OCI-LY7 (cell line): Measurements from ENCODE around the gene C10orf71. TPM values are rescaled to one million over a fixed set of nuclear protein-coding genes. Genes with fewer than 3 reads are reported as not detected.

ENCODE experiments used
- BruUV-seq: library from RNA; stranded (reverse); fragments of 400-500 nt; replicated peaks from 2 replicates; lab custom pipeline; 2021; lab: Mats Ljungman, UMichigan
- CTCF ChIA-PET: fragments of 300-600 bp; sonication (Branson Sonifier 250); formaldehyde crosslinking; loops from one replicate; lab custom pipeline; 2022; ENCODE audit warnings: antibody characterized with exemption; ENCODE audit not compliant: unreplicated experiment; lab: Charles Lee
- POLR2A ChIA-PET: fragments of 300-600 bp; sonication (Branson Sonifier 250); formaldehyde crosslinking; loops from one replicate; lab custom pipeline; 2022; ENCODE audit warnings: antibody characterized with exemption; lab: Charles Lee
- DNase-seq: peaks from one replicate; pipeline ENCODE4 v3.0.0-alpha.2; 2015; ENCODE audit warnings: low spot score
- H2AFZ ChIP-seq: fragments of 200-600 bp; sonication (generic), shearing (Covaris generic); 2 replicates; pipeline ENCODE4 v1.6.1; 2014; ENCODE audit warnings: mild to moderate bottlenecking, antibody characterized with exemption, low read length, moderate library complexity
- H3K27ac ChIP-seq: fragments of 200-600 bp; sonication (generic); 2 replicates; pipeline ENCODE4 v1.5.1; 2014; ENCODE audit warnings: mixed run types, low read depth, mild to moderate bottlenecking, moderate library complexity, low read length, inconsistent platforms; ENCODE audit not compliant: poor library complexity, severe bottlenecking
- H3K36me3 ChIP-seq: fragments of 200-600 bp; sonication (generic); 2 replicates; pipeline ENCODE4 v1.6.1; 2014; ENCODE audit warnings: mild to moderate bottlenecking, antibody characterized with exemption, low read length, moderate library complexity, mixed read lengths; ENCODE audit not compliant: insufficient read depth
- H3K4me1 ChIP-seq: fragments of 200-600 bp; sonication (generic); 2 replicates; pipeline ENCODE4 v1.5.1; 2014; ENCODE audit warnings: mild to moderate bottlenecking, low read length; ENCODE audit not compliant: insufficient read depth, poor library complexity, severe bottlenecking
- H3K4me2 ChIP-seq: fragments of 200-600 bp; sonication (generic); 2 replicates; pipeline ENCODE4 v1.6.1; 2014; ENCODE audit warnings: mild to moderate bottlenecking, low read length
- H3K4me3 ChIP-seq: fragments of 200-600 bp; sonication (generic); 2 replicates; pipeline ENCODE4 v1.5.1; 2014; ENCODE audit warnings: mild to moderate bottlenecking, low read depth, low read length; ENCODE audit not compliant: poor library complexity, severe bottlenecking
- H3K79me2 ChIP-seq: fragments of 200-600 bp; sonication (generic); 2 replicates; pipeline ENCODE4 v1.6.1; 2016; ENCODE audit warnings: low read depth, mild to moderate bottlenecking, low read length, moderate library complexity, mixed read lengths; ENCODE audit not compliant: insufficient read depth
- H3K9me2 ChIP-seq: fragments of 200-600 bp; sonication (generic); 2 replicates; pipeline ENCODE4 v1.6.1; 2016; ENCODE audit warnings: mild to moderate bottlenecking, low read length, mixed read lengths; ENCODE audit not compliant: insufficient read depth
- H3K9me3 ChIP-seq: fragments of 200-600 bp; sonication (generic); 2 replicates; pipeline ENCODE4 v1.6.1; 2014; ENCODE audit warnings: mild to moderate bottlenecking, mixed run types, low read length, mixed read lengths
- H4K20me1 ChIP-seq: fragments of 200-600 bp; sonication (generic); 2 replicates; pipeline ENCODE4 v1.6.1; 2014; ENCODE audit warnings: mild to moderate bottlenecking, antibody characterized with exemption, low read length, moderate library complexity, mixed read lengths; ENCODE audit not compliant: insufficient read depth
- CTCF ChIP-seq: fragments of 200-600 bp; sonication (generic); conservative IDR thresholded peaks from 2 replicates; pipeline ENCODE4 v1.5.1; 2014; ENCODE audit warnings: mild to moderate bottlenecking, antibody characterized with exemption, low read length, moderate library complexity, mixed read lengths
- EZH2phosphoT487 ChIP-seq: fragments of 200-600 bp; sonication (generic); IDR thresholded peaks from 2 replicates; pipeline ENCODE4 v1.6.1; 2018; ENCODE audit warnings: low read depth, borderline replicate concordance, mild to moderate bottlenecking, mixed run types, antibody characterized with exemption, low read length, moderate library complexity, mixed read lengths
- intact Hi-C: fragments of 100-400 bp; cut with micrococcal nuclease; formaldehyde crosslinking; loops from one replicate; pipeline ENCODE4 v1.10.0; 2022; ENCODE audit not compliant: unreplicated experiment
- total RNA-seq, 2 experiments: library from RNA; depleted of rRNA in 1 of 2; stranded (reverse); fragments of >200 nt in 1 of 2; shearing (Covaris generic) in 1 of 2; gene quantifications; 2 replicates each; pipeline ENCODE4 v1.2.3, GENCODE V29; 2014 to 2022

C10orf71 gene
- total RNA-seq, 2 experiments from 2014 or later = 0.06 to 0.08 TPM

- CTCF ChIA-PET = no interaction called here
These were observed 71.5 kb downstream of the C10orf71 start for GRCh38 chr10:49370326-49371100.

GRCh38 chr10:49371967-49372366 lies 73.0 kb downstream of the C10orf71 start:
- intact Hi-C loops = no loop called here
- Histone ChIP-seq H3K79me2 (no peaks in the 10 kb centered on the region), H3K9me3 (no peaks in the 10 kb centered on the region), H3K27ac (no peak overlapping the region), H2AFZ (no peak overlapping the region), H3K36me3 (no peaks in the 10 kb centered on the region), H3K9me2 (no peaks in the 10 kb centered on the region), H3K4me2 (no peak overlapping the region), H3K4me1 (no peaks in the 10 kb centered on the region), H4K20me1 (no peaks in the 10 kb centered on the region), H3K4me3 (no peak overlapping the region)
- DNase-seq = no peak
- no TSS peak for BruUV-seq
- POLR2A ChIA-PET = no interaction called here
- CTCF ChIA-PET = no interaction called here
- TF ChIP-seq EZH2phosphoT487 (no peak), CTCF (no peak)

More at GRCh38 chr10:49370326-49371100, 71.5 kb downstream of the C10orf71 start:
- Histone ChIP-seq H3K4me1 (no peaks in the 10 kb centered on the region), H3K27ac (no peak overlapping the region), H3K79me2 (no peaks in the 10 kb centered on the region), H4K20me1 (no peaks in the 10 kb centered on the region), H3K9me3 (no peaks in the 10 kb centered on the region), H3K4me3 (no peak overlapping the region), H3K4me2 (no peak overlapping the region), H3K9me2 (no peaks in the 10 kb centered on the region), H2AFZ (no peak overlapping the region), H3K36me3 (no peaks in the 10 kb centered on the region)
- no peak for DNase-seq
- TF ChIP-seq CTCF (no peak), EZH2phosphoT487 (no peak)
- POLR2A ChIA-PET = interaction anchor here (1.0 kb wide), 1 partner anchor 32 kb away, joined by 3 read pairs; no protein-coding TSS in a partner anchor
- BruUV-seq = no TSS peak
- intact Hi-C loops = no loop called here

GRCh38 chr10:49373361-49373760 lies 74.4 kb downstream of the C10orf71 start:
- no peak for DNase-seq
- H3K27ac ChIP-seq = no peak overlapping the region
- ChIA-PET POLR2A (interaction anchor here (0.6 kb wide), 1 partner anchor 105 kb away, joined by 5 read pairs; no protein-coding TSS in a partner anchor), CTCF (no interaction called here)
- no peaks in the 10 kb centered on the region for H3K4me1 ChIP-seq
- no peak overlapping the region for H2AFZ ChIP-seq
- no peak for TF ChIP-seq CTCF
- TF ChIP-seq EZH2phosphoT487 = no peak
- no peak overlapping the region for H3K4me3 ChIP-seq
- intact Hi-C loops = no loop called here
- H3K4me2 ChIP-seq = no peak overlapping the region
- no peaks in the 10 kb centered on the region for H3K36me3 ChIP-seq
- no peaks in the 10 kb centered on the region for H3K9me3 ChIP-seq
- no peaks in the 10 kb centered on the region for H3K9me2 ChIP-seq
- H4K20me1 ChIP-seq = no peaks in the 10 kb centered on the region
- no peaks in the 10 kb centered on the region for H3K79me2 ChIP-seq
- BruUV-seq = no TSS peak
